NT2/D1 (cell line): Measurements from ENCODE around the gene LYZL2.
A peak's percentile ranks its signal among the peaks of the same experiment; 100 is the strongest.

Experiments used
- DNase-seq: peaks from one replicate; pipeline ENCODE4 v3.0.0-alpha.2; 2011; ENCODE audit warnings: low read depth, low spot score
- H3K27me3 ChIP-seq: 2 replicates; pipeline ENCODE4 v1.6.0; 2011; ENCODE audit warnings: mild to moderate bottlenecking; ENCODE audit not compliant: insufficient read length, insufficient read depth
- H3K36me3 ChIP-seq: 2 replicates; pipeline ENCODE4 v1.6.1; 2011; ENCODE audit warnings: mild to moderate bottlenecking, low read length, mixed read lengths; ENCODE audit not compliant: insufficient read depth, insufficient read length
- H3K4me1 ChIP-seq: 2 replicates; pipeline ENCODE4 v1.5.1; 2011; ENCODE audit not compliant: insufficient read depth, insufficient read length
- H3K4me3 ChIP-seq: 2 replicates; pipeline ENCODE4 v1.5.1; 2011; ENCODE audit warnings: low read depth; ENCODE audit not compliant: insufficient read length
- H3K9ac ChIP-seq: 2 replicates; pipeline ENCODE4 v1.6.0; 2011; ENCODE audit warnings: low read depth; ENCODE audit not compliant: insufficient read length
- H3K9me3 ChIP-seq: 2 replicates; pipeline ENCODE4 v1.5.1; 2011; ENCODE audit warnings: mild to moderate bottlenecking, low read length; ENCODE audit not compliant: insufficient read depth
- SUZ12 ChIP-seq: IDR thresholded peaks from 2 replicates; pipeline ENCODE4 v1.6.1; 2011; ENCODE audit not compliant: insufficient read length, insufficient read depth; ENCODE audit errors: extremely low read depth
- YY1 ChIP-seq: IDR thresholded peaks from 2 replicates; pipeline ENCODE4 v1.6.1; 2011; ENCODE audit not compliant: insufficient read length, insufficient read depth
- ZNF274 ChIP-seq: IDR thresholded peaks from 2 replicates; pipeline ENCODE4 v1.6.1; 2011; ENCODE audit warnings: mild to moderate bottlenecking, low read depth, low read length

Gene LYZL2

DNA sequence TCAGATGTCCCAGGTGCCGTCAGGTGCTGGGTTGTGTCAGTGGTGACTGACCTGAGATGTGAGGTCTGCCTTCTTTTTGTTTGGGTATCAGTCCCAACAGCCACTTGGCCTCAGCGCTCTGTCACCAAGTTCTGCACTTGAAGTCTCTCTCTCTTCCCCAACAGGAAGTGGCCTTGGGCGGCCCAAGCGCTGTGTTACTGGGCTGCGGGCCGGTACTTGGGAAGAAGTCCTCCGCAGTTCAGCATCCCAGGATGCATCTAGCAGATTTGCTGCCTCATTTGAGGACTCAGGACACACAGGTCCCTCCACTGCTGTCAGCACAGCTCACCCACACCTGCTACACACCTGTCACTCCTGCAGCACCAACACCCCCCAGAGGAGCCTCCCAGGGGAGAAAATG is 40.1 kb downstream of the LYZL2 start:
- H3K4me3 ChIP-seq, result no peak overlapping the region
- no peaks in the 10 kb centered on the region for H3K9me3 ChIP-seq
- no peak overlapping the region for H3K9ac ChIP-seq
- no peaks in the 10 kb centered on the region for H3K36me3 ChIP-seq
- H3K27me3 ChIP-seq, result peaks cover 3% of the 10 kb centered on the region
- DNase-seq, result no peak
- H3K4me1 ChIP-seq, result no peaks in the 10 kb centered on the region
- no peak for TF ChIP-seq SUZ12
- no peak for TF ChIP-seq YY1
- TF ChIP-seq ZNF274, result no peak

DNA sequence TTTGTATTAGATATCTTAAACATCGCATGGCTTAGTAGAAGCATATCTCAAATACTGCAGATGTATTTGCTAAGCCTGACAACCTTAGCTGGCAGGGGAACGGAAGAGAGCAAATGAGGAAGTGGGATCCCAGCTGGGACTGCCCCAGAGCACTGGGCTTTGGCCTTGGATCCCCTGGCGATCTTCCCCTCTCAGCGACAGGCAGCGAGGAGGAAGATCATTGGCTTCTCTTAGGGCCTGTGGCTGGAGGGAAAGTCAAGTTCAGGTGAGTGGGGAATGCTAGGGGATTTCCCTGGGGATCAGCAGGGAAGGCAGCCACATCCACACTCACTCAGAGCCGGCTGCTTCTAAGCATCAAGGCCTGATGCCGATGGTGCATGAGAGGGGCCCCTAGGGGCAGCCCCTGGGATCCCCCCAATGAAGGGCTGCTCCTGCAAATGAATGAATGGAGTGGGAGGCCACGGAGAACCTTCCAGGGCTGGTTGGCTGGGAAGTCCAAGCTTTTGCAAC is 42.0 kb downstream of the LYZL2 start:
- no peaks in the 10 kb centered on the region for H3K4me1 ChIP-seq
- no peaks in the 10 kb centered on the region for H3K36me3 ChIP-seq
- no peaks in the 10 kb centered on the region for H3K9me3 ChIP-seq
- no peak for TF ChIP-seq SUZ12
- no peak for TF ChIP-seq ZNF274
- TF ChIP-seq YY1, result no peak
- no peak for DNase-seq
- no peak overlapping the region for H3K4me3 ChIP-seq
- no peak overlapping the region for H3K9ac ChIP-seq
- no peaks in the 10 kb centered on the region for H3K27me3 ChIP-seq

GRCh38 chr10:30586828-30587227 is 42.7 kb downstream of the LYZL2 start:
- Histone ChIP-seq H3K9me3 (no peaks in the 10 kb centered on the region), H3K27me3 (no peaks in the 10 kb centered on the region), H3K9ac (no peak overlapping the region), H3K36me3 (no peaks in the 10 kb centered on the region), H3K4me1 (no peaks in the 10 kb centered on the region), H3K4me3 (no peak overlapping the region)
- TF ChIP-seq YY1 (no peak), SUZ12 (no peak), ZNF274 (no peak)
- no peak for DNase-seq

GRCh38 chr10:30583778-30584415 is 45.7 kb downstream of the LYZL2 start:
- H3K9ac ChIP-seq, result no peak overlapping the region
- no peaks in the 10 kb centered on the region for H3K4me1 ChIP-seq
- no peaks in the 10 kb centered on the region for H3K9me3 ChIP-seq
- H3K4me3 ChIP-seq, result no peak overlapping the region
- no peaks in the 10 kb centered on the region for H3K27me3 ChIP-seq
- TF ChIP-seq YY1 (no peak), ZNF274 (no peak), SUZ12 (no peak)
- no peaks in the 10 kb centered on the region for H3K36me3 ChIP-seq
- DNase-seq, result no peak

GRCh38 chr10:30581779-30582380 is 47.7 kb downstream of the LYZL2 start:
- Histone ChIP-seq H3K36me3 (no peaks in the 10 kb centered on the region), H3K9ac (no peak overlapping the region), H3K9me3 (no peaks in the 10 kb centered on the region), H3K4me3 (no peak overlapping the region), H3K27me3 (no peaks in the 10 kb centered on the region), H3K4me1 (no peaks in the 10 kb centered on the region)
- no peak for TF ChIP-seq SUZ12
- DNase-seq, result peak; percentile 20

- no peak overlapping the region for H3K4me3 ChIP-seq
These were observed 48.9 kb downstream of the LYZL2 start for GRCh38 chr10:30580676-30581075.

GRCh38 chr10:30580241-30580640 is 49.3 kb downstream of the LYZL2 start:
- no peak for DNase-seq
- Histone ChIP-seq H3K4me1 (no peaks in the 10 kb centered on the region), H3K9me3 (no peaks in the 10 kb centered on the region), H3K4me3 (no peak overlapping the region), H3K9ac (no peak overlapping the region), H3K36me3 (no peaks in the 10 kb centered on the region), H3K27me3 (no peaks in the 10 kb centered on the region)
- TF ChIP-seq SUZ12, result no peak
- no peak for TF ChIP-seq ZNF274
- TF ChIP-seq YY1, result no peak

More at GRCh38 chr10:30580676-30581075, 48.9 kb downstream of the LYZL2 start:
- no peak overlapping the region for H3K9ac ChIP-seq
- no peaks in the 10 kb centered on the region for H3K9me3 ChIP-seq
- no peak for DNase-seq
- no peaks in the 10 kb centered on the region for H3K4me1 ChIP-seq
- no peaks in the 10 kb centered on the region for H3K36me3 ChIP-seq
- no peaks in the 10 kb centered on the region for H3K27me3 ChIP-seq
- TF ChIP-seq YY1 (no peak), SUZ12 (no peak), ZNF274 (no peak)
